GM21447 (cell line): ENCODE data around the gene MRC1.

Source experiments
- ATAC-seq: cut with Tn5 transposase; IDR thresholded peaks from one replicate; pipeline ENCODE4 v1.9.1; 2021; ENCODE audit not compliant: unreplicated experiment

Gene MRC1

DNA sequence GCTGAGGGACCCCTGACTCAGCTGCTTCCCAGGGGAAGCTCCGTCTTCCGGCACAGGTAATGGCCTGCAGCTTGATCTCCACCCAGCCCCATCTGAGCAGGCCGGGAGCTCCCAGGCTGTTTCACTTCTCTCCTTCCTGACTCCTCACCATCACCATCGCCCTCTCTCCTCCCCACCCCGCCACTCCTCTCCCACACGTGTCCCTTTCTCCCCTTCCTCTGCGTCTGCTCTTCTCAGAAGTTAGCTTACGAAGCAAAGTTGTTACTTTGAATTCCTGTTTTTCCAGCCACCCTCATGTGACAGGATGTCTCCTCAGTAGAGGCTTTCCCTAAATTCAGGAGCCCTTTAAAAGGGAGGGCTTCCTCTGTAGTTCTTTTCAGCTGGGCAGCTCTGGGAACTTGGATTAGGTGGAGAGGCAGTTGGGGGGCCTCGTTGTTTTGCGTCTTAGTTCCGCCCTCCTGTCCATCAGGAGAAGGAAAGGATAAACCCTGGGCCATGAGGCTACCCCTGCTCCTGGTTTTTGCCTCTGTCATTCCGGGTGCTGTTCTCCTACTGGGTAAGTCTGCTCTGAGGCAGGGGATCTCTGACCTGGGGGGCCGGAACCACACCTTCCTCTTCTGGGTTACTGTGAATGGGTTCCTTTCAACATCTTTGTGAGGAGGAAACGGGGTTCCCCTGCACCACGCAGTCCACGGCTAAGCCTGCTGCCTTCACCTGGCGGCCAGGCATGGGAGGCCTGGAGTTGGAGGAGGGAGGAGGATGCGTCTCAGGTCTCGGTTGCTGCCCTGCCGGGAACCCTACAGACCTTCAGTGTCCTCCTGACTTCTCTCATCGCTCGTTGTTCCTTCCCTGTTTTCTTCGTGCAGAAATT, at the start of gene MRC1:
MRC1 (plus strand) TSS at position 378 of the 871 bp plus-strand sequence; CDS start at position 496, 118 bp downstream.
- no peak for ATAC-seq

DNA sequence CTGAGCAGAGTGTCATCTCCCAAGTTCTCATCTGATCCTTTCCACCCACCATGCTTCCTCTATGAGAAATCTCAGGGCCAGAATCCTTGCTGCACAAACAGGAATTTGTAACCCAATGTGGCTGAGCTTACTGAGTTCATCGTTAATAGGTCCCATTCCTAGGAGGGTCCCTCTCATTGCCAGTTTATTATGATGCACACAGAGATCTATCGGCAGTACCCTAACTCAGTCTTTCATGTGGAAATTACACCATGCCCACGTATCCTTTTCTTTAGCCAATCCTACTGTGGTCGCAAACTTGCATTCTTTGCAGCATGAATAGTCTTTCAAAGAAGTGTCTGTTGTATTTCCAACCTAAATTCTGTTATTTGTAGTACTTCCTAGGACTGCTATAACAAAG, 45.0 kb upstream of the MRC1 start:
- ATAC-seq, result no peak

DNA sequence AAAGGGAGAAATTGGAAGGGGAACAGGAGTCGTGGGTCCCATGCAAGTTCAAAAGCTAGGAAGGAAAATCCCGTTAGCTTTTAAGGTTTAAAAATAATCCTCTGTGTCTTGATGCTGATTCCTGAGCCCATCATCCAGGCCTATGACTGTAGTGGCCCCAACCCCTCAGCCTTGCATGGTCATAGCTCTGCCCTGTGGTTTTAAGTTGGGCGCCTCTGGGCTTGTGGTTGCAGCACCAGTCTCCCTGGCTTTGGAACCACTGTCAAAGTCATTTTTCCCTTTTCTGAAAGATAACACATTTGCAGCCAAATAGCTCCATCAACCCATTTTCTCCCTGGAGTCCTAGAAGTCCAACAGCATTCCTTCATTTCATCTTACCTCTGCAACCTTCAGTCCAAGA, 43.5 kb upstream of the MRC1 start:
- no peak for ATAC-seq

DNA sequence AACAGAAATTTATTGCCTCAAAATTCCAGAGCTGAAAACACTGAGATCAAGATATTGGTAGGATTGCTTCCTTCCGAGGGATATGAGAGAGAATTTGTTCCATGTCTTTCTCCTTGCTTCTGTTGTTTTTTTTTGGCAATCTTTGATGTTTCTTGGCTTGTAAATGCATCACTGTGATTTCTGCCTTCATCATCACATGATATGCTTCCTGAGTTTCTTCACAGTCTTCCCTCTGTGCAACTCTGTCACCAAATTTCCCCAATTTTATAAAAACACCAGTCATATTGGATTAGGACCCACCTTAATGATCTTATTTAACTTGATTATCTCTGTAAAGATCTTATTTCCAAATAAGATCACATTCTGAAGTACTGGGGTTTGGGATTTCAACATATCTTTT, 42.4 kb upstream of the MRC1 start:
- ATAC-seq, result no peak

DNA sequence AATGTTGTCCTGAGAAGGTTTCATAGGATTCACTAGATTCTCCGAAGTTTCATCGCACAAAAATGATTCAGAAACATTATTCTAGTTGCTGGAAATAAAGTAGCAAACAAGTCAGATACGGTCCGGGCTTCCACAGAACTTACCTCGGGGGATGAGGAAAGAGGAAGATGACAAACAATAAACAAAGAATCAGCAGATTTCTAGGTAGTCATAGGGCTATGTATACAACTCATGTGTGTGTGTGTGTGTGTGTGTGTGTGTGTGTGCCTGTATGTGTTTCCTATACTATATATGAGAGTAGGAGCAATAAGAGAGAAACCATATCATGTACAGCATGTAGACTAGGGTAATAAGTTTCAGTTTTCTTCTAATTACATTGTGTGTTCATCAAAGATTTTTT, 40.7 kb upstream of the MRC1 start:
- no peak for ATAC-seq

DNA sequence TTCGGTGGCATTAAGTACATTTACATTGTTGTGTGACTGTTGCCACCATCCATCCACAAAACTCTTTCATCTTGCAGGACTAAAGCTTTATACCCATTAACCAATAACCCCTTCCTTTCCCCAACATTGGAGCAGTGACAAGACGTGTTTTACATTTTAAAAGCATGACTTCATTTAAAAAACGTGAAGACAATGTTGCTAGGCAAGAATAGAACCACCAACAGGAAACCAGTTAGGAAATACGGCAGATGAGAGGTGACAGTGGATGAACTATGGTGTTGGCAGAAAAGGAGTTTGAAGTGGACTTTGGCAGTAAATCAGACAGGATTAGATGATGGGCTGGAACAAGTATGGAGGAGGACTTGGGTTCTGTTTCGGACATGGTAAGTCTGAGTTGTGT, 40.2 kb upstream of the MRC1 start:
- ATAC-seq, result no peak

DNA sequence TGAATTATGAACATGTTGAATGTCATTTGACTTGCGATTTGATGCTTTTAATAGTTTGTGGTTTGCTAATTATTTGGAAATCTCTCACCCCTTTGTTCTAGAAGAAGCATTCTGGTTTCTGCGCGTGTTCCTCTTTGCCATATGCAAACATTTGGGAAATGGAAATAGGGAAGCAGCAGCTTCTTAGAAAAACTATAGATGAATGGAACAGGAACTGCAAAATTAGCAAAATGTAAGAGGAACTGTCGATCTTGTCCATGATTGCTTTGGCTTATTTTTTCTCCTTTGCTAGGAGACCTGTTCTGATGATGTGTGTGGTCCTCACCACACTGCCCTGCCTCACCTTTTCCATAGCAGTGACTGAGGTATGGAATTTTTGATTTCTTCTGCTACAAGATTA, 38.1 kb upstream of the MRC1 start:
- no peak for ATAC-seq

DNA sequence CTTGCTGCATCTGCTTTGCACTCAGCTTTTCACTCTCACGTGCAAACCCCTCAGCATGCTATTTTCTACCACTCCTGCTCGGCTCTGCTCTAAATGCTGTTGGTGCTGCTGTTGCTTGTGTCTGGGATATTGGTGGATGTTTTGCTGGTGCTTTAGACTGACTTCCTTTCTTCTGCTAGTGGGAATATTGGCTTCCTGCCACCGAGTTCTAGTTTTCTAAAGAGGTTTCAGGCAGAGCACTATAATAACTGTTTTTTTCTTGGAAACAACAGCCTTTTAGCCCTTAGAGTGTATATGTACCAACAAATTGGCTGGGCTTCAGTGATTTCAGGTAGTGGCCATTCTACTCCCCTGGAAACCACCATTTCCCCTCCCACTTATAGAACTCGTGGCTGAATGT, 29.4 kb upstream of the MRC1 start:
- ATAC-seq, result no peak

DNA sequence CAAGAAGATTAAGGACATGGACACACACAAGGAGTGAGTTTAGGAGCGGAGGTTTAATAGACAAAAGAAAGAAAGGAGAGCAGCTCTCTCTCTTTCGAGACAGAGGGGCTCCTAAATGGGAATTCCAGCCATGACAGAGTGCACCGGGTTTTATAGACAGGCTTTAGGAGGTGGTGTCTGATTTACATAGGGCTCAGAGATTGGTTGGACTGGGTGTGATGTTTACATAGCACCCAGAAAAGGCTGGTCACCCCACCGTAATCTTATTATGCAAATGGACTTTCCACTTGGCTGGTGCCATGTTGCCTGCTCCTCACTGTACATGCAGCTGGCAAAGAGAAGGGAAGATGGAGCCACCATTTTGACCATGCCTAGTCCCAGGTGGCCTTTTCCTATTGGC, 28.4 kb upstream of the MRC1 start:
- no peak for ATAC-seq

DNA sequence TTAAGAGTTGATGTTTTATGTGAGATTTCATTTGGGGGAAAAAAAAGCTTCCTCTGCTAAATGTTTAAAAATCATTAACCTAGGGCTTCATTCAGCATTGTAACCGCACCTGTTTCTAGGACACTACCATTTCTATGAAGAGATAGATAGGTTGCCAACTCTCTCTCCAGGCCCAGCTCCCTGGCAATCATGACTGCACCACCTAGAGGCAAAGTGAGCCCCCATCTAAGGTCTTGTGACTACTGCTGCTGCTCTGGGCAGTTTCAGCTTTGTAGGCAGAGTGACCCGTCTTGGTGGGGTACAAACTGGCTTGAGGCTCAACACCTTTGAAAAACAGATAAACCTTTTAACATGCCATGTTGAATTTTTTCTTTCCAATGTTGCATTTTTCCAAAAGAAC, 27.3 kb upstream of the MRC1 start:
- no peak for ATAC-seq

DNA sequence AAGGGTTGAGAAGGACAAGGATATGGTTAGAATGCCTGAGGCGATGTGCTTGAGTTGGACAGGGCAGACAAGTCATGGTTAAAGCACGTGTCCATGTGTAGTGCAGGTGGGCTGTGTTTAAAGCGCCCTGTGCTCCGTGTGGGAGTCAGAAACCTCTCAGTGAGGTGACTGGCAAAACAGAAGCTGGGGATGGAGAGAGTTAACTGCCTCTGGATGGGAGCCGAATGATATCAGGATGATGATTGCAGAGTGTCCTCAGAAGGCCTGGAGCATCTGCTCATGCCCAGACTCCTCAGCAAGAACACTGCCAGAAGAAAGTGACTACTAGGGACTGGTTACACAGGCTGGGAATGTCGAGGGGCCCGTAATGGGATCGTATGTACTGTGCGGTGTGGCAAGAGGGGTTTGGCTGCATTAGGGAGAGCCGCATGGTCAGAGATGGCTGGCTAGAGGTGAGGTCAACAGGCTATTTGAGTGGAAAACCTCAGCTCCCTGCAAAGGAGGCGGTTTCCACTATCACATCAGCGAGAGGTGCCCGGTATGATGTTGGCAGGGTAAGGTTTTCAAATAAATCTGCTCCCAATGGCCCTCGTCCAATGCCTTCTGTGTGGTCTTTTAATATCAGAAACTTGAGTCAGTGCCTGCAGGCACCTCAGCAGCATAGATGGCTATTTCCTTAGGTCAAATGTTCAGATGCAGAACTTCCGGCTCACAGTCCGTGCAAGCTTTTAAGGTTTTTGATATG, 26.1 kb upstream of the MRC1 start:
- no peak for ATAC-seq

DNA sequence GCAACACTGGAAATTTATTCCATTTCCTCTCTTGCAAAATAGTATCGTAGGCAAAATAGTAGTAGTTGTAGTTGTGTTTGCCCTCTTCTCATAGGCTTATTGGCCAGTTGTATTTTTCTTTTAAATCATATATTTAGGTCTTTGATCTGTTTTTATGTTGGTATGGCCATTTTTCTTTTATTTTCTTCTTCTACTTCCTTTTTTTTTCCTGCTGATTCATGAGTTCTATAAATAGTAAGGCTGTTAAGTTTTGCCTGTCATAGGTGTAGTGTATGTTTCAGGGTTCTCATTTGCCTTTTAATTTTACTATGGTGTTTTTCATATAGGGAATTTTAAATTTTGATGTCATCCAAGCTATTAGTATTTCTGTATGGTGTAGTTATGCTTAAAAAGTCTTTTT, 25.4 kb upstream of the MRC1 start:
- no peak for ATAC-seq

DNA sequence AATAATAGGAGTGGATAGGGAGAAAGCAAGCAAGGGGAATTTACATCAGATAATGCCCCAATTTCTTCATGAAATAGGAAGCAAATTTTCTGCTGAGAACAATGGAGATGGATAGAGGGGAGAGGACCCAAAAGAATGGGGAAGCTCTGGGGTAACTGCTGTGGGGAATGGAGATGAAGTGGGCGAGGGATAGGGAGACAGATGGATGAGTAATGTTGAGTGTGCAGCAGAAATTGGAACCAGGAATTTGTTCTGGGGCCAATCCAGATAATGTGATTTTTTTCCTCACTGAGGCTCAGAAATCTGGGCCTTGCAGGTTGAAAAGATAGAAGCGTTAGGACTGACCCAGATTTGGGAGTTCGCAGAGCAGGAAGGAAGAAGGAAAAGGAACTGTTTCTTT, 24.5 kb upstream of the MRC1 start:
- ATAC-seq, result no peak

DNA sequence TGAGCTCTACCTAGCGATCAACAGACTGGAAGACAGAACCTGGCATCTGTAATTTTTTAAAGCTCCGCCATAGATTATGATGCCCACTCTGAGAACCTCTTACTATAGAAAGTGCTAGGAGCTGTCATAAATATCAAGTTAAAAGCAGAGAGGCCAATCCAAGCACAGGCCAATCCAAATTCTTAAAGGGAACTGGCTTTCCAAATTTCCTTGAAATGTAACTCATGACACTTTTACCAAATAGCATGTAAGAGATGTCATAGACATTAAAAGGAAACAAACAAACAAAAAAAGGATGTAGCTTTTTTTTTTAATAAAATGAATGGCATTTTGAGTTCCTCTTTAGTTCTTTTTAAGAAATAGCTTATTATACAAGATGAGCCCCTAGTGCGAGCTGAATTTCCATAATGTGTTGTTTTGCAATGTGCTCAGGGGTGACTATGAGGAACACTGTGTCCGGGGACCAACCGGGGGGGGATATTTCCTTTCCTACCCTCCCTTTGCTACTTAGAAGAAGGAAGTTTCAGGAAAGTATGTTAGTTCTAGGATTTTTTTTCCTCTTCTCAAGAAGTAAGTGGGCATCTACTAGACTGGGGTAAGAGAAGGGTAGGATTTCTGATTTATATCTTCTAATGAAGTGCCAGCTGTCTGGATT, 23.7 kb upstream of the MRC1 start:
- no peak for ATAC-seq

DNA sequence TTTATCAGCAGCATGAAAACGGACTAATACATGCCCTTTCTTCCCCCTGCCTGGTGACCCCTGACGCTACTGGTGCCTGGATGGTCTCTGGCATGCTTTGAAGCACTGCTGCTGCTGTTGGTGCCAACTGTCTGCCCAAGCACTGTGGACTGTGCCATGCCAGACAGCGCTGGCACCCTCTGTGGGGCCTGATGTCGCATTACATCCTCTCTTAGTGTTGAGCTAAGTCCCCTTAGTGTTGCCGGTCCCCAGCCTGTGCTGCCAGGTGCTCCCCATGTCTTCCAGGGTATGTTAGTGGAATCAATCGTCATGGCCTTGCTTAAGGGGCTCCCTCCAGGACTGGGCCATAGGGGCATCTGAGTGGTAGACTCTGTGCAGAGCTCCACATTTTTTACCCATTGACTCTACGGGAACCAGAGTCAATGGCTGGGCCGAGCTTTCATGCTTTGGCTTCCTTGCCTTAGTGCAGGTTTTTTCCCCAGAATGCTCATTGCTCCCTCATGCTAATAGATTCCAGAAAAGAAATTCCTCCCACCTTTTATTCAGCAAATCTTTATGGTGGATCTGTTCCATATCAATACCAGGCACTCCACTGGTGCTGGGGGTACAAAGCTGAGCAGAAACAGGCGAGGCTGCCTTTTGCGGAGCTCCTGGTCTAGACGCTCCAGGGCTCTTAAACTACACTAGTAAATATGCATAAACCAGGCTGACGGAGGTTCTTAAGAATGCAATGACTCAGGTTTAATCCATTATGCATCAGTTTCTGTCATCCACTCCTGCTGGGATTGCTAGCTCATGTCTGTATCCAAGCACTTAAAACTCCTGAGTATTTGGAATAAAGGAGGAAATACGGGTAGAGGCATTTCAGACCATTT, 21.8 kb upstream of the MRC1 start:
- no peak for ATAC-seq

DNA sequence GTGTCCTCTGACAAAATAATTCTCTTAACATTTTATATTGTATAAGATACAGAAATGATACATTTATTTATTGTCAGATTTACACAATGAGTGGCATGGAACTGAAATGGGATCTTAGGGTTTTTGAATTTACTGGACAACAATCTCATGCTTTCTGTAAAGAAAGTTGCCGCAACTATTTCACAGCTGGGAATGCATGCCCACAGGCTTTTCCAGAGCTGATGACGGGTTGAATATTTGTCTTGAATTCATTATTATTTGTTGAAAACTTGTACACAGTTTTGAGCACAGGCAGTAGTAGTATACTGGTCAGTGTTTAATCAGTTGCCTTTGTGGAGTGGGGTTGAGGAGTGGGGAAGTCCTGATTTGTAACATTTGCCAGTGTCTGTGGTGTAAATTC, 20.5 kb upstream of the MRC1 start:
- no peak for ATAC-seq

DNA sequence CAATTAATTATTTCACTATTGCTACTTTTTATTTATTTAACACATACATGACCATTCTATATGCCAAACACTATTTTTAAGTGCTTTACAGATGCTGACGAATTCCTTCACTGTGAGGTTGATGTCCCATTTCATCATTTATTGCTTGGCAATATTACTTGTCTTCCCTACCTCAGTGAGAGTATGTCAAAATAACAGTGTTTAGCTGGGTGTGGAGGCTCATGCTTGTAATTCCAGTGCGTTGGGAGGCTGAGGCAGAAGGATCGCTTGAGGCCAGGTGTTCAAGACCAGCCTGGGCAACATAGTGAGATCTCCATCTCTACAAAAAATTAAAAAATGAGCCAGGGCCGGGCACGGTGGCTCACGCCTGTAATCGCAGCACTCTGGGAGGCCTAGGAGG, 19.8 kb upstream of the MRC1 start:
- ATAC-seq, result no peak

DNA sequence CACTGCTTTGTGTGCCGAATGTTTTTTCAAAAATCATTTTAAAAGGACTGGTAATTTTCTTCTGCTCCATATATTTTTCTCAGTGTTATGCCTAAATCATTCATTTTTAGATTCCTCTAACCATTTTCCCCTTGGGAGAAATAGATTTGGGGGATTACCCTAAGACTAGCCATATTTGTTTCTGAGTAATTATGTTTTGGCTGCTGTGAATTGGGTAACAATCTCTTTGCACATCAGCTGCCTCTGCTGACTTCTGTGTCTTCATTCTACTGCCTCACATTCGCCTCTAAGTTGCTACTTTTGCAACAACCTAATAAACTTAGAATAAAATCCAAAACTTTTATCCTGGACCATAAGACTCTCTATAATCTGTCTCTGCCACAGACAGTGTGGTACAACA, 18.5 kb upstream of the MRC1 start:
- no peak for ATAC-seq

DNA sequence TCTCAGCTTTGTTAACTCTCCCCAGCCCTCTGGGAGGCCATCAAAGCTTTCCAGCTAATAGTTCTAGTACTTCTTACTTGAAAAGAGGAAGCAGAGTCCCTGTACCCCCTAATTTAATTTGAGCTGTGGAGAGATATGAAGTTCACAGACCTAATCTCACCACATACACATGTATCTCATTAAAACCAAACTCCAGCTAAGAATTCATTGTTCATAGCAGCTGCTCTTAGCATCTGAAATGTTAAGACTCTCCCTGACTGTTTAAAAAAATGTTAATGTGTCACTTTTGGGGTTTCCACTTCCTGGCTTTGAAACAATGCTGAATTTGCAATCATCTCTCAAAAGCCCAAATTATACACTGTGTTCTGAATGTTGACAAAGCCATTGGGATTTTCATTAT, 16.2 kb upstream of the MRC1 start:
- no peak for ATAC-seq

DNA sequence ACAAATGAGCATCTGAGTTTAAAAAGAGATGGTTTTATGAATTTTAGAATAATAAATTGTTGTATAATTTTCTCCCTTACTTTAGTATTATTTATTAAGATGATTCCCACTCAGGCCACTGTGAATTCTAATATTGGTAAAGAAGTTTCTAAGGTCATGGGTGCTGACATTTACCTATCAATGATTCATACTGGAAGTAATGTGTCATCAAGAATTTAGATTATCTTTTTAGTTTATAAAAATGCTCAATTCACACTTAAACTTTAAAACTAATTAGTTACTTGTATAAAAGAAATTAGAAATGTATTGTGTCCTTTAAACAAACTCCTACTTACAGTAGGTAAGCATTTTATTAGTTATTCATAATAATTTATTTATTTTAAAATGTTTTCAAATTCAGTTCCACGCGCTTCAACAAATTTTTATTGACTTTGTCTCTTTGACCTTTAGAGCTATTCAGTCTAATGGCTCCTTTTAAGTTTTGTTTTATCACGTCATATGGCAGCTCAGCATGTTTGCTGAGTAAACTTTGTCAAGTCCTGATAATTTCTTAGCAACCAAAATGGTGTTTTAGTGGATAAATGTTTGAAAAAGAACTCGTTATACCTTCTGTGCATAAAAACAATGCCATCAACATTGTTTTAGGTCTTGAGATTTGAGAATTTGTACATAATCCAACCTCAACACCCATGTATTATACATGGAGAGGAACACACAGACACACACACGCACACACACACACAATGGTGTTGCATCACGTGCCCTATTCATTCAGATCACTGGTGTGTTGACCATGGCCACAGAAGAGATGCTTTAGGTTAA, 15.1 kb upstream of the MRC1 start:
- no peak for ATAC-seq
